Stimulated activated CD4-positive, alpha-beta T cell treated with anti-CD3 and anti-CD28 coated beads, Interleukin-12 subunit alpha, Interleukin-12 subunit beta, amount 100 ng/mL, for 24 hours (primary cell): ENCODE data around the gene SCN7A.
"Not testable (repeated sequence)": the region's sequence is repeated elsewhere in the genome, so short reads cannot be mapped to it uniquely, and the experiment has no call there.

ENCODE experiments used
- DNase-seq, 2 experiments: peaks; one replicate each; pipeline ENCODE4 v3.0.0-alpha.2; 2020; ENCODE audit warnings: low read depth in 2 of 2

The SCN7A gene

GRCh38 chr2:166360426-166360825, 133.6 kb downstream of the SCN7A start:
- DNase-seq, result no peak

GRCh38 chr2:166357950-166358321, 136.1 kb downstream of the SCN7A start:
- DNase-seq, result not testable (repeated sequence)

- DNase-seq, result no peak
Observed at GRCh38 chr2:166357068-166357949, 136.7 kb downstream of the SCN7A start.
